C4-2B (cell line): ENCODE measurements around the gene PRKCQ.

Experiments
- ZFX ChIP-seq: fragments of 450-650 bp; IDR thresholded peaks from 2 replicates; pipeline ENCODE4 v1.6.1; 2017
- TF ChIP-seq, protein P1 (sequence below): fragments of 450-650 bp; conservative IDR thresholded peaks from 2 replicates; pipeline ENCODE4 v1.5.1; 2017; ENCODE audit warnings: mild to moderate bottlenecking

DNA sequence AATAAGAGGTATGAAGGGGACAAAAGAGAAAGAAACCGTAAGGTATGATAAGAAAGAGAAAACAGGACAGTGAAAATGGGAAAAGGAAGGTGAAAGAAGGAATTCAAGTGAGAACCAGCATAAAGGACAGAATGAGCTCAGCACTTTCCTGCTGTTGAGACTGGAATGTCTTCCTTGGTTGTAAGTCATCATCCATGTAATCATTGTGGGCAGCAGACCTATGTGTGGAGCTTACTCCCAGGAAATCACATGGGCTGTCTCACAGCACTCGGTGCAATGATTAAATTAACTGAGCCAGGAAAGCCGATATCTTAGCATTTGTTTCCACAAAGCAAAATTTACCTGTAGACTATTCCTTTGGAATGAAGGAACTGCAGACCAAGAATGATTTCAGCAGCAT lies 118.1 kb downstream of the PRKCQ start:
- TF ChIP-seq, protein P1, sequence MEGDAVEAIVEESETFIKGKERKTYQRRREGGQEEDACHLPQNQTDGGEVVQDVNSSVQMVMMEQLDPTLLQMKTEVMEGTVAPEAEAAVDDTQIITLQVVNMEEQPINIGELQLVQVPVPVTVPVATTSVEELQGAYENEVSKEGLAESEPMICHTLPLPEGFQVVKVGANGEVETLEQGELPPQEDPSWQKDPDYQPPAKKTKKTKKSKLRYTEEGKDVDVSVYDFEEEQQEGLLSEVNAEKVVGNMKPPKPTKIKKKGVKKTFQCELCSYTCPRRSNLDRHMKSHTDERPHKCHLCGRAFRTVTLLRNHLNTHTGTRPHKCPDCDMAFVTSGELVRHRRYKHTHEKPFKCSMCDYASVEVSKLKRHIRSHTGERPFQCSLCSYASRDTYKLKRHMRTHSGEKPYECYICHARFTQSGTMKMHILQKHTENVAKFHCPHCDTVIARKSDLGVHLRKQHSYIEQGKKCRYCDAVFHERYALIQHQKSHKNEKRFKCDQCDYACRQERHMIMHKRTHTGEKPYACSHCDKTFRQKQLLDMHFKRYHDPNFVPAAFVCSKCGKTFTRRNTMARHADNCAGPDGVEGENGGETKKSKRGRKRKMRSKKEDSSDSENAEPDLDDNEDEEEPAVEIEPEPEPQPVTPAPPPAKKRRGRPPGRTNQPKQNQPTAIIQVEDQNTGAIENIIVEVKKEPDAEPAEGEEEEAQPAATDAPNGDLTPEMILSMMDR = no peak
- TF ChIP-seq ZFX = no peak
